ENCODE data around the gene CNOT6. TPM values are rescaled to one million over a fixed set of nuclear protein-coding genes. Genes with fewer than 3 reads are reported as not detected.
A peak's percentile ranks its signal among the peaks of the same experiment; 100 is the strongest.

The CNOT6 gene
- total and polyA plus RNA-seq, 5 donors: 5.0 to 14.2 (median 12.3) TPM

GRCh38 chr5:180623844-180624243 is 129.7 kb downstream of the CNOT6 start:
- intact Hi-C loops (cut with DNase I): no loop called here
- WGBS: 86% methylated on average over 15 of the region's 15 CpGs
- Histone ChIP-seq H3K9me3 (ENCODE audit: control insufficient read depth, low read length) (no peaks in the 10 kb centered on the region), H3K27ac (ENCODE audit: low read length) (no peak overlapping the region), H3K4me1 (ENCODE audit: control insufficient read depth, insufficient read depth, low read length) (no peaks in the 10 kb centered on the region), H3K4me3 (ENCODE audit: low read length) (no peak overlapping the region), H3K27me3 (ENCODE audit: control insufficient read depth, insufficient read depth) (no peaks in the 10 kb centered on the region)
- peak in 2 of 3 donors; percentile 35 to 46 for DNase-seq
- ATAC-seq: no peak

GRCh38 chr5:180624587-180624986 is 130.4 kb downstream of the CNOT6 start:
- DNase-seq (peak in 2 of 3 donors; percentile 40 to 65), ATAC-seq (no peak)
- Histone ChIP-seq H3K27ac (ENCODE audit: low read length) (no peak overlapping the region), H3K4me3 (ENCODE audit: low read length) (no peak overlapping the region), H3K9me3 (ENCODE audit: control insufficient read depth, low read length) (no peaks in the 10 kb centered on the region), H3K4me1 (ENCODE audit: control insufficient read depth, insufficient read depth, low read length) (no peaks in the 10 kb centered on the region), H3K27me3 (ENCODE audit: control insufficient read depth, insufficient read depth) (no peaks in the 10 kb centered on the region)
- 49% methylated on average over 5 of the region's 5 CpGs for WGBS
- intact Hi-C loops (cut with DNase I): no loop called here

- H3K27me3 ChIP-seq (ENCODE audit: control insufficient read depth, insufficient read depth): no peaks in the 10 kb centered on the region
- H3K4me1 ChIP-seq (ENCODE audit: control insufficient read depth, insufficient read depth, low read length): no peaks in the 10 kb centered on the region
- intact Hi-C loops (cut with DNase I): no loop called here
- 84% methylated on average over 10 of the region's 10 CpGs for WGBS
- ATAC-seq (no peak), DNase-seq (peak in 2 of 3 donors; percentile 22 to 25)
- no peaks in the 10 kb centered on the region for H3K9me3 ChIP-seq (ENCODE audit: control insufficient read depth, low read length)
- H3K4me3 ChIP-seq (ENCODE audit: low read length): no peak overlapping the region
- H3K27ac ChIP-seq (ENCODE audit: low read length): no peak overlapping the region
These were observed 131.1 kb downstream of the CNOT6 start for GRCh38 chr5:180625125-180625790.

- Histone ChIP-seq H3K4me3 (ENCODE audit: low read length) (no peak overlapping the region), H3K27me3 (ENCODE audit: control insufficient read depth, insufficient read depth) (no peaks in the 10 kb centered on the region), H3K9me3 (ENCODE audit: control insufficient read depth, low read length) (no peaks in the 10 kb centered on the region), H3K4me1 (ENCODE audit: control insufficient read depth, insufficient read depth, low read length) (no peaks in the 10 kb centered on the region), H3K27ac (ENCODE audit: low read length) (no peak overlapping the region)
- DNase-seq (peak in 2 of 3 donors; percentile 28 to 52), ATAC-seq (no peak)
- WGBS: 89% methylated on average over 25 of the region's 25 CpGs
- intact Hi-C loops (cut with DNase I): no loop called here
These were observed 131.8 kb downstream of the CNOT6 start for GRCh38 chr5:180625791-180626660.

GRCh38 chr5:180626661-180627385 is 132.6 kb downstream of the CNOT6 start:
- no peaks in the 10 kb centered on the region for H3K9me3 ChIP-seq (ENCODE audit: control insufficient read depth, low read length)
- intact Hi-C loops (cut with DNase I): no loop called here
- WGBS: 81% methylated on average over 15 of the region's 15 CpGs

GRCh38 chr5:180627386-180628120 is 133.4 kb downstream of the CNOT6 start:
- intact Hi-C loops (cut with DNase I): no loop called here
- ATAC-seq (no peak), DNase-seq (peak in 2 of 3 donors; percentile 20 to 24)
- no peak overlapping the region for H3K27ac ChIP-seq (ENCODE audit: low read length)
- 89% methylated on average over 12 of the region's 12 CpGs for WGBS
- H3K27me3 ChIP-seq (ENCODE audit: control insufficient read depth, insufficient read depth): no peaks in the 10 kb centered on the region
- H3K4me3 ChIP-seq (ENCODE audit: low read length): no peak overlapping the region
- no peaks in the 10 kb centered on the region for H3K4me1 ChIP-seq (ENCODE audit: control insufficient read depth, insufficient read depth, low read length)
- H3K9me3 ChIP-seq (ENCODE audit: control insufficient read depth, low read length): no peaks in the 10 kb centered on the region

More at GRCh38 chr5:180626661-180627385, 132.6 kb downstream of the CNOT6 start:
- no peak overlapping the region for H3K27ac ChIP-seq (ENCODE audit: low read length)
- DNase-seq (peak in 2 of 3 donors; percentile 27 to 48), ATAC-seq (no peak)
- no peaks in the 10 kb centered on the region for H3K27me3 ChIP-seq (ENCODE audit: control insufficient read depth, insufficient read depth)
- H3K4me3 ChIP-seq (ENCODE audit: low read length): no peak overlapping the region
- no peaks in the 10 kb centered on the region for H3K4me1 ChIP-seq (ENCODE audit: control insufficient read depth, insufficient read depth, low read length)

Other genes starting within 250 kb of the CNOT6 start
- 10 to 100 TPM; 43.6 to 47.4 (median 46.1) TPM for gene MAPK9, start 202.3 kb upstream of the CNOT6 start, total RNA-seq
- 20.1 TPM for gene MAPK9, start 202.3 kb upstream of the CNOT6 start, polyA plus RNA-seq
- 10 to 100 TPM in 1 of 4 donors, 1 to 10 TPM in 3; 2.3 to 25.6 (median 7.0) TPM for gene GFPT2, start 141.0 kb upstream of the CNOT6 start, total RNA-seq
- 5.7 TPM for gene GFPT2, start 141.0 kb upstream of the CNOT6 start, polyA plus RNA-seq
- gene SCGB3A1, start 97.1 kb downstream of the CNOT6 start, total RNA-seq: not detected
- not detected for gene SCGB3A1, start 97.1 kb downstream of the CNOT6 start, polyA plus RNA-seq
- gene FLT4, start 155.2 kb downstream of the CNOT6 start, total RNA-seq: 1 to 10 TPM; 2.0 to 3.3 (median 3.3) TPM
- gene FLT4, start 155.2 kb downstream of the CNOT6 start, polyA plus RNA-seq: 4.8 TPM
- gene OR2Y1, start 245.7 kb downstream of the CNOT6 start, total RNA-seq: not detected
- gene OR2Y1, start 245.7 kb downstream of the CNOT6 start, polyA plus RNA-seq: not detected